Gastrocnemius medialis (tissue), 4 donors: ENCODE results near the gene AK3. TPM values are rescaled to one million over a fixed set of nuclear protein-coding genes. Genes with fewer than 3 reads are reported as not detected.

Source experiments
- ATAC-seq, 2 donors: fragments of 150-250 bp; one replicate each; pipeline ENCODE4 v1.9.1; 2016
- DNase-seq, 2 donors: peaks; one replicate each; pipeline ENCODE4 v3.0.0-alpha.2; 2019
- H3K27ac ChIP-seq, 4 donors: fragments of 200-600 bp; sonication (generic); 1 replicate in 1 of 4; 2 replicates in 3 of 4; pipeline ENCODE4 v1.5.1; 2016 to 2018; ENCODE audit warnings: mild to moderate bottlenecking in 2 of 4, moderate library complexity in 1 of 4
- H3K27me3 ChIP-seq, 3 donors: fragments of 200-600 bp; sonication (generic) in 2 of 3; 1 replicate in 1 of 3; 2 replicates in 2 of 3; pipeline versions ENCODE4 v1.5.1 to v1.6.0; 2016 to 2019; ENCODE audit warnings: mild to moderate bottlenecking in 1 of 3, moderate library complexity in 1 of 3
- H3K36me3 ChIP-seq, 2 donors: fragments of 200-600 bp; sonication (generic) in 1 of 2; one replicate each; pipeline ENCODE4 v1.5.1; 2017 to 2018
- H3K4me1 ChIP-seq, 2 donors: fragments of 200-600 bp; sonication (generic) in 1 of 2; one replicate each; pipeline ENCODE4 v1.5.1; 2016 to 2017; ENCODE audit warnings: mild to moderate bottlenecking in 2 of 2
- H3K4me3 ChIP-seq, 4 donors: fragments of 200-600 bp; sonication (generic) in 3 of 4; 1 replicate in 1 of 4; 2 replicates in 3 of 4; pipeline ENCODE4 v1.5.1; 2016 to 2019; ENCODE audit warnings: mild to moderate bottlenecking in 2 of 4
- H3K9me3 ChIP-seq, 3 donors: fragments of 200-600 bp; sonication (generic) in 2 of 3; 1 replicate in 1 of 3; 2 replicates in 2 of 3; pipeline ENCODE4 v1.5.1; 2016 to 2019
- POLR2A ChIP-seq, 2 donors: fragments of 450-650 bp; IDR thresholded peaks; one replicate each; pipeline ENCODE4 v1.6.1; 2017; ENCODE audit warnings: antibody characterized with exemption in 2 of 2, mild to moderate bottlenecking in 2 of 2, moderate library complexity in 2 of 2
- in situ Hi-C, 4 donors: fragments of 200-750 bp; cut with MboI; loops; one replicate each; pipeline versions ENCODE4 v1.15.0 to v1.8.0; 2017; ENCODE audit warnings: low sequenced_read_pairs in 4 of 4
- intact Hi-C: fragments of 100-400 bp; cut with DNase I; formaldehyde crosslinking; loops from one replicate; pipeline ENCODE4 v1.15.1; 2023; ENCODE audit warnings: low total_unique reads
- total RNA-seq, 4 donors: library from RNA; depleted of rRNA; stranded (reverse); fragments of >200 nt; gene quantifications; one replicate each; pipeline versions ENCODE4 v1.1.0 to v1.2.3, GENCODE V29; 2016
- TF ChIP-seq, protein P1 (sequence below), 5 experiments: fragments of 450-650 bp in 3 of 5; fragments of 200-600 bp in 2 of 5; sonication (generic) in 2 of 5; IDR thresholded peaks in 4 of 5; conservative IDR thresholded peaks in 1 of 5; 1 replicate in 4 of 5; 2 replicates in 1 of 5; pipeline ENCODE4 v1.5.1; 2016 to 2019; ENCODE audit warnings: antibody characterized with exemption in 5 of 5, mild to moderate bottlenecking in 3 of 5, moderate library complexity in 3 of 5

AK3 gene
- total RNA-seq, 4 donors from 2014 or later = 163 to 270 (median 188) TPM

- intact Hi-C loops (loop anchor here (5.0 to 10.0 kb wide), 2 partner anchors 302 to 830 kb away; partner anchors contain the start of genes JAK2 and PDCD1LG2), in situ Hi-C loops (loop anchor here in 1 of 4 donors (10.0 to 25.0 kb wide), 3 partner anchors 50 to 940 kb away; partner anchors contain the start of genes PLGRKT and RIC1)
- Histone ChIP-seq H3K9me3 (no peaks in the 10 kb centered on the region), H3K36me3 (peaks cover 0 to 20% of the 10 kb centered on the region in 2 donors), H3K4me3 (no peak overlapping the region), H3K27ac (peak overlapping the region; percentile 61 to 98 (median 82)), H3K4me1 (peaks cover 64 to 74% of the 10 kb centered on the region in 2 donors), H3K27me3 (no peaks in the 10 kb centered on the region)
- DNase-seq (no peak), ATAC-seq (no peak)
- TF ChIP-seq POLR2A (IDR thresholded peaks at IDR 0.05) = no peak
- TF ChIP-seq, protein P1, sequence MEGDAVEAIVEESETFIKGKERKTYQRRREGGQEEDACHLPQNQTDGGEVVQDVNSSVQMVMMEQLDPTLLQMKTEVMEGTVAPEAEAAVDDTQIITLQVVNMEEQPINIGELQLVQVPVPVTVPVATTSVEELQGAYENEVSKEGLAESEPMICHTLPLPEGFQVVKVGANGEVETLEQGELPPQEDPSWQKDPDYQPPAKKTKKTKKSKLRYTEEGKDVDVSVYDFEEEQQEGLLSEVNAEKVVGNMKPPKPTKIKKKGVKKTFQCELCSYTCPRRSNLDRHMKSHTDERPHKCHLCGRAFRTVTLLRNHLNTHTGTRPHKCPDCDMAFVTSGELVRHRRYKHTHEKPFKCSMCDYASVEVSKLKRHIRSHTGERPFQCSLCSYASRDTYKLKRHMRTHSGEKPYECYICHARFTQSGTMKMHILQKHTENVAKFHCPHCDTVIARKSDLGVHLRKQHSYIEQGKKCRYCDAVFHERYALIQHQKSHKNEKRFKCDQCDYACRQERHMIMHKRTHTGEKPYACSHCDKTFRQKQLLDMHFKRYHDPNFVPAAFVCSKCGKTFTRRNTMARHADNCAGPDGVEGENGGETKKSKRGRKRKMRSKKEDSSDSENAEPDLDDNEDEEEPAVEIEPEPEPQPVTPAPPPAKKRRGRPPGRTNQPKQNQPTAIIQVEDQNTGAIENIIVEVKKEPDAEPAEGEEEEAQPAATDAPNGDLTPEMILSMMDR (IDR thresholded peaks at IDR 0.05 in 4 of 5, conservative IDR thresholded peaks at IDR 0.05 in 1 of 5) = no peak
Observed at GRCh38 chr9:4684820-4685219, 56.2 kb downstream of the AK3 start.

GRCh38 chr9:4680750-4681149 is 60.3 kb downstream of the AK3 start:
- DNase-seq (peak in 1 of 2 donors; percentile 27), ATAC-seq (peak; percentile 75 to 86)
- Histone ChIP-seq H3K27ac (peak overlapping the region; percentile 91 to 99 (median 95)), H3K9me3 (no peaks in the 10 kb centered on the region), H3K27me3 (no peaks in the 10 kb centered on the region), H3K4me3 (peak overlapping the region; percentile 81 to 98 (median 88)), H3K36me3 (peaks cover 0 to 10% of the 10 kb centered on the region in 2 donors), H3K4me1 (peaks cover 51 to 52% of the 10 kb centered on the region in 2 donors)
- intact Hi-C loops = loop anchor here (5.0 to 10.0 kb wide), 2 partner anchors 307 to 834 kb away; partner anchors contain the start of genes JAK2 and PDCD1LG2
- TF ChIP-seq POLR2A (IDR thresholded peaks at IDR 0.05) = peak in 1 of 2 donors; percentile 37
- TF ChIP-seq, protein P1 (IDR thresholded peaks at IDR 0.05 in 4 of 5, conservative IDR thresholded peaks at IDR 0.05 in 1 of 5) = no peak
- in situ Hi-C loops = loop anchor here in 1 of 4 donors (10.0 to 25.0 kb wide), 3 partner anchors 54 to 944 kb away; partner anchors contain the start of genes PLGRKT and RIC1

DNA sequence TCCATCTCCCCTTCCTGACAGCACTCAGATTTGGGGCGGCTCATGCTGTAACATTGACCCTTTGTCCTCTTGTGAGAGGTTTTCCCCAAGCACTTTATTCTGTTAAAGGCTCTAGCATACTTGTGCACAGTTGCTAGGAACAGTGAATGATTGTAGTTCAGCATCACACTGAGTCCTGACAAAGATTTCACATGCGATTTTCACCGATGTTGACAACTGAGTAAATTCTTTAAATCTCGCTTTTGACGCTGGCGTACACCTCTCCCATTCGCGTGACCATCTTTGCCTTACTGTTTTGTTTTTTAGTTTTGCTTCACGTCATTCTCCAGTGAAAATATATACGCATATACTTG is 60.9 kb downstream of the AK3 start:
- intact Hi-C loops = loop anchor here (5.0 to 10.0 kb wide), 2 partner anchors 307 to 835 kb away; partner anchors contain the start of genes JAK2 and PDCD1LG2
- ATAC-seq (peak; percentile 1), DNase-seq (no peak)
- Histone ChIP-seq H3K27ac (peak overlapping the region; percentile 91 to 99 (median 95)), H3K4me3 (peak overlapping the region; percentile 81 to 98 (median 88)), H3K4me1 (peaks cover 46% of the 10 kb centered on the region in 2 donors), H3K27me3 (no peaks in the 10 kb centered on the region), H3K36me3 (peaks cover 0 to 4% of the 10 kb centered on the region in 2 donors), H3K9me3 (no peaks in the 10 kb centered on the region)
- in situ Hi-C loops = loop anchor here in 1 of 4 donors (10.0 to 25.0 kb wide), 3 partner anchors 55 to 945 kb away; partner anchors contain the start of genes PLGRKT and RIC1
- TF ChIP-seq, protein P1 (IDR thresholded peaks at IDR 0.05 in 4 of 5, conservative IDR thresholded peaks at IDR 0.05 in 1 of 5) = no peak
- TF ChIP-seq POLR2A (IDR thresholded peaks at IDR 0.05) = no peak

DNA sequence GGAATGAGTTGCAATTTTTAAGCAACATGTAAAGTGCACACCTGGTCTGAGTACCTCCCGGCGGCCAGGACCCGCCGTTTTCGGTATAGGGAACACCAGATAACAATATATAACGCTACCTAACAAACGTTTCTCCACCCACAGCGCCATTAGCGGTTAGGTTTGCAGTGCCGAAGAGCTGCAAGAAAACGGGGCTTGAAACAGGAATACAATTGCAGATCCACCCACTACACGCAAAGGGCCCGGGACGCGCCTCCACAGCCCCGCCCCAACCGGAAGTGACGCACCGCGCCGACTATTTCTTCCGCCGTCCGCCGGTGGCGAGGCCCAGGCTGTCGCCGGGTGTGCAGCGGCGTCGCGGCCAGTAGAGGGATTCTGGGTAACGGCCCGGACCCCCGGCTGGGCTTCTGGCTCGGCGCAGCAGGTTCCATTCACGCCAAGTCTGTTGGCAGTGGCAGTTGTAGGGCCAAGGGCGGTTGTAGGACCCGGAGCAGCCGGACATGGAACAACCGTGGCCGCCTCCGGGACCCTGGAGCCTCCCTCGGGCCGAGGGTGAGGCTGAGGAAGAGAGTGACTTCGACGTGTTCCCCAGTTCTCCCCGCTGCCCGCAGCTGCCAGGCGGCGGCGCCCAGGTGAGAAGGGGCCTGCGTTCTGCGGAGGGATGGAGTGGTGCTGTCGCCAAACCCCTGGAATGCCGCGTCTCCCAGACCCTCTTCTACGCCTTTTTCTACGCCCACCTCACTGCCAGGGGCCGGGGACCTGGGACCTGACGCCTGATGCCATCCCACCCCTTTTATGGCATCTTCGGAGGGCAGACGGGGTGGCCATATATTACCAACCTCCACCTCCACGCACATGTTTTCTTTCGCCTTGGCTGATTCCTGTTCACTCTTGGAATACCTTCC is 61.5 kb downstream of the AK3 start, which contains the start of gene CDC37L1:
CDC37L1 (plus strand) TSS at position 302 of the 905 bp plus-strand sequence; CDS start at position 501, 199 bp downstream.
- Histone ChIP-seq H3K27ac (peak within 1 kb of the TSS; percentile 91 to 99 (median 95)), H3K4me1 (peaks cover 40 to 44% of the 10 kb centered on the region in 2 donors), H3K27me3 (no peaks in the 10 kb centered on the region), H3K36me3 (no peaks in the 10 kb centered on the region), H3K4me3 (peak within 1 kb of the TSS; percentile 81 to 98 (median 88)), H3K9me3 (no peaks in the 10 kb centered on the region)
- TF ChIP-seq POLR2A (IDR thresholded peaks at IDR 0.05) = peak; percentile 98 to 99
- TF ChIP-seq, protein P1 (IDR thresholded peaks at IDR 0.05 in 4 of 5, conservative IDR thresholded peaks at IDR 0.05 in 1 of 5) = peak; percentile 72 to 88 (median 81)
- DNase-seq (peak; percentile 95 to 96), ATAC-seq (peak; percentile 76 to 84)
- in situ Hi-C loops = loop anchor here in 1 of 4 donors (10.0 to 25.0 kb wide), 3 partner anchors 55 to 945 kb away; partner anchors contain the start of genes PLGRKT and RIC1
- intact Hi-C loops = loop anchor here (1.0 to 10.0 kb wide), 6 partner anchors 17 to 948 kb away; partner anchors contain the start of genes AK3, JAK2, PDCD1LG2 and PLPP6
